ENCODE data around the gene CD300LF. TPM values are rescaled to one million over a fixed set of nuclear protein-coding genes. Genes with fewer than 3 reads are reported as not detected.

Gene CD300LF
- total RNA-seq, 1 donor from 2014 or later, result not detected

- no peak overlapping the region for H3K4me3 Mint-ChIP-seq (ENCODE audit: unreplicated experiment)
- no peak for DNase-seq
- no peaks in the 10 kb centered on the region for H3K4me1 Mint-ChIP-seq (ENCODE audit: low read depth, unreplicated experiment)
- no peaks in the 10 kb centered on the region for H3K27me3 Mint-ChIP-seq (ENCODE audit: unreplicated experiment)
- no peak overlapping the region for H3K27ac Mint-ChIP-seq (ENCODE audit: unreplicated experiment)
- TF ChIP-seq CTCF (IDR thresholded peaks at IDR 0.05; ENCODE audit: partially characterized antibody, unreplicated experiment), result no peak
- peaks cover under 1% of the 10 kb centered on the region for H3K9me3 Mint-ChIP-seq (ENCODE audit: unreplicated experiment)
- H3K36me3 Mint-ChIP-seq (ENCODE audit: unreplicated experiment), result no peaks in the 10 kb centered on the region
These were observed 64.7 kb downstream of the CD300LF start for GRCh38 chr17:74647871-74648672.

DNA sequence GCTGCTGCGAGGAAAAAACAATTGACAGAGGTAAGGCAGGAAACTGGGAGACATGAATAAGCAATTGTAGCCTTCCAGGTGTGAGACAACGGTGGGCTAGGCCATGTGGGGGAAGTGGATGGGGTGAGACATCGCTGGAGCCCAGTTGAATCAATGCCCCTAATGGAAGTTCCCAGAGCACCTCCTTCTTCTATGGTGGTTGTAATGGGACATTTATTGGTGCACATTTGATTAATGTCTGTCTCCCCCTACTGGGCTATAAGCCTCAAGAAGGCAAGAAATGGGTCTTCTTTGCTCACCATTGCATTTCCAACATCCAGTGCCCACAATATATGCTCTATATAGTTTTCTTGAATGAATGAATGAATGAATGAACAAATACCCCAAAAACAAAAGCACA, 66.5 kb downstream of the CD300LF start:
- TF ChIP-seq CTCF (IDR thresholded peaks at IDR 0.05; ENCODE audit: partially characterized antibody, unreplicated experiment), result peak; percentile 17
- DNase-seq, result no peak
- H3K36me3 Mint-ChIP-seq (ENCODE audit: unreplicated experiment), result no peaks in the 10 kb centered on the region
- H3K9me3 Mint-ChIP-seq (ENCODE audit: unreplicated experiment), result peaks cover 8% of the 10 kb centered on the region
- peaks cover 13% of the 10 kb centered on the region for H3K4me1 Mint-ChIP-seq (ENCODE audit: low read depth, unreplicated experiment)
- no peak overlapping the region for H3K27ac Mint-ChIP-seq (ENCODE audit: unreplicated experiment)
- no peak overlapping the region for H3K4me3 Mint-ChIP-seq (ENCODE audit: unreplicated experiment)
- H3K27me3 Mint-ChIP-seq (ENCODE audit: unreplicated experiment), result no peaks in the 10 kb centered on the region

DNA sequence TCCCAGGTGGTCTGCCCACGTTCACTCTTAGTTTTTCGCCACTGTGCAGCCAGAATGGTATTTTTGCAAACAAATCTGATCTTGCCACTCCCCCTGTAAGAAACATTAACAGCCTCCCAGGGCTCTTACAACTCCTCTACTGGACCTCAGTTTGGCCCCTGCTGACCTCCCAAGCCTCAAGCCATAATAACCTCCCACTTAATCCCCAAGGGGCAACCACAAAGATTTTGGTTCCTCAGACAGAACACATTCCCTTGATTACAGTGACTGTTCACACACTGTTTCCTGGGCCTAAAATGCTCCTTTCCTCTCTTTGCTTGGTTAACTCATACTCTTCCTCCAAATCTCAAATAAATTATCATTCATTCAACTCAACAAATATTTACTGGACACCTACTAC, 67.7 kb downstream of the CD300LF start:
- Mint-ChIP-seq H3K4me3 (ENCODE audit: unreplicated experiment) (no peak overlapping the region), H3K4me1 (ENCODE audit: low read depth, unreplicated experiment) (peaks cover 16% of the 10 kb centered on the region), H3K27me3 (ENCODE audit: unreplicated experiment) (no peaks in the 10 kb centered on the region), H3K9me3 (ENCODE audit: unreplicated experiment) (peaks cover 14% of the 10 kb centered on the region), H3K27ac (ENCODE audit: unreplicated experiment) (no peak overlapping the region), H3K36me3 (ENCODE audit: unreplicated experiment) (no peaks in the 10 kb centered on the region)
- no peak for DNase-seq
- no peak for TF ChIP-seq CTCF (IDR thresholded peaks at IDR 0.05; ENCODE audit: partially characterized antibody, unreplicated experiment)

DNA sequence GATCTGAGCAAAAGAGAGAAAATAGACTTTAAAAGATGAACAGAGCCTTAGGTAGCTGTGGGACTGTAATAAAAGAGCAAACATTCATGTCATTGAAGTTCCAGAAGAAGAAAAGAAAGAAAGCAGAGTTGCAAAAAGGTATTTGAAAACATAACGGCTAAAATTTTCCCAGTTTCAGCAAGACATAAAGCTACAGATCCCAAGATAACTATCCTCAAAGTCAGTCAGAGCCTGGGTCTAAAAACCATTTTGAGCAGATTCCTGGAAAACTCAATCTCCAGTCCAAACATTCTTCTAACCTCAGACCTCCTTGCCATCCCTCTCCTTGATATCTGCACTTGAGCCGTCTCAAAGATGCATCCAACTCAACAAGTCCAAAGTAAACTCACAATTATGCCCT, 68.3 kb downstream of the CD300LF start:
- no peak overlapping the region for H3K4me3 Mint-ChIP-seq (ENCODE audit: unreplicated experiment)
- H3K4me1 Mint-ChIP-seq (ENCODE audit: low read depth, unreplicated experiment), result peaks cover 16% of the 10 kb centered on the region
- no peak for DNase-seq
- H3K9me3 Mint-ChIP-seq (ENCODE audit: unreplicated experiment), result peaks cover 14% of the 10 kb centered on the region
- no peaks in the 10 kb centered on the region for H3K36me3 Mint-ChIP-seq (ENCODE audit: unreplicated experiment)
- no peaks in the 10 kb centered on the region for H3K27me3 Mint-ChIP-seq (ENCODE audit: unreplicated experiment)
- no peak overlapping the region for H3K27ac Mint-ChIP-seq (ENCODE audit: unreplicated experiment)
- no peak for TF ChIP-seq CTCF (IDR thresholded peaks at IDR 0.05; ENCODE audit: partially characterized antibody, unreplicated experiment)

Small RNAs within 50 kb of the gene (microRNA-seq; reads per million reads assigned to microRNA genes)
- gene MIR3615 (ENCODE audit: unreplicated experiment), result 688 reads per million, percentile 87 among the genes with 10 or more reads in this experiment

Other genes with a start within 250 kb of the CD300LF start
- 0.25 TPM for gene CD300A, start 246.3 kb downstream of the CD300LF start, total RNA-seq (ENCODE audit: unreplicated experiment)
- not detected for gene CD300LB, start 181.4 kb downstream of the CD300LF start, total RNA-seq (ENCODE audit: unreplicated experiment)
- gene CD300C, start 166.8 kb downstream of the CD300LF start, total RNA-seq (ENCODE audit: unreplicated experiment), result not detected
- not detected for gene CD300H, start 145.4 kb downstream of the CD300LF start, total RNA-seq (ENCODE audit: unreplicated experiment)
- gene CD300LD, start 120.6 kb downstream of the CD300LF start, total RNA-seq (ENCODE audit: unreplicated experiment), result not detected
- not detected for gene CD300E, start 89.2 kb downstream of the CD300LF start, total RNA-seq (ENCODE audit: unreplicated experiment)
- gene RAB37, start 24.3 kb upstream of the CD300LF start, total RNA-seq (ENCODE audit: unreplicated experiment), result 2.1 TPM
- 26.9 TPM for gene NHERF1, start 35.7 kb upstream of the CD300LF start, total RNA-seq (ENCODE audit: unreplicated experiment)
- gene NAT9, start 63.4 kb upstream of the CD300LF start, total RNA-seq (ENCODE audit: unreplicated experiment), result 67.8 TPM
- gene GRIN2C, start 147.0 kb upstream of the CD300LF start, total RNA-seq (ENCODE audit: unreplicated experiment), result 0.12 TPM
- gene FDXR, start 160.1 kb upstream of the CD300LF start, total RNA-seq (ENCODE audit: unreplicated experiment), result 12.1 TPM
- not detected for gene FADS6, start 180.7 kb upstream of the CD300LF start, total RNA-seq (ENCODE audit: unreplicated experiment)
- 0.12 TPM for gene USH1G, start 210.3 kb upstream of the CD300LF start, total RNA-seq (ENCODE audit: unreplicated experiment)
- not detected for gene OTOP2, start 211.3 kb upstream of the CD300LF start, total RNA-seq (ENCODE audit: unreplicated experiment)
- not detected for gene OTOP3, start 223.0 kb upstream of the CD300LF start, total RNA-seq (ENCODE audit: unreplicated experiment)